Ascending aorta (tissue), 2 donors: ENCODE results near the gene RHOA. TPM values are rescaled to one million over a fixed set of nuclear protein-coding genes. Genes with fewer than 3 reads are reported as not detected.
"Not testable (repeated sequence)": the region's sequence is repeated elsewhere in the genome, so short reads cannot be mapped to it uniquely, and the experiment has no call there.

ENCODE experiments used
- DNase-seq, 2 donors: peaks; one replicate each; pipeline ENCODE4 v3.0.0-alpha.2; 2019; ENCODE audit warnings: low spot score in 2 of 2
- H3K27ac ChIP-seq, 2 donors: fragments of 200-600 bp; sonication (generic); one replicate each; pipeline ENCODE4 v1.5.1; 2016 to 2017; ENCODE audit warnings: mild to moderate bottlenecking in 1 of 2
- H3K27me3 ChIP-seq: fragments of 200-600 bp; sonication (generic); one replicate; pipeline ENCODE4 v1.5.1; 2017
- H3K36me3 ChIP-seq, 2 donors: fragments of 200-600 bp; sonication (generic); one replicate each; pipeline ENCODE4 v1.5.1; 2016
- H3K4me1 ChIP-seq, 2 donors: fragments of 200-600 bp; sonication (generic); one replicate each; pipeline ENCODE4 v1.5.1; 2016 to 2017; ENCODE audit warnings: mild to moderate bottlenecking in 1 of 2
- H3K4me3 ChIP-seq, 2 donors: fragments of 200-600 bp; sonication (generic); one replicate each; pipeline ENCODE4 v1.5.1; 2016 to 2017; ENCODE audit warnings: mild to moderate bottlenecking in 1 of 2
- H3K9me3 ChIP-seq, 2 donors: fragments of 200-600 bp; sonication (generic); one replicate each; pipeline ENCODE4 v1.5.1; 2016
- CTCF ChIP-seq, 3 experiments: fragments of 200-600 bp in 2 of 3; fragments of 450-650 bp in 1 of 3; sonication (generic) in 2 of 3; IDR thresholded peaks; one replicate each; pipeline ENCODE4 v1.5.1; 2016 to 2019; ENCODE audit warnings: antibody characterized with exemption in 3 of 3, mild to moderate bottlenecking in 1 of 3, moderate library complexity in 1 of 3
- intact Hi-C: fragments of 100-400 bp; cut with DNase I; formaldehyde crosslinking; loops from one replicate; pipeline ENCODE4 v1.15.1; 2023
- total RNA-seq: library from RNA; depleted of rRNA; stranded (reverse); fragments of >200 nt; gene quantifications from one replicate; pipeline ENCODE4 v1.1.0, GENCODE V29; 2016

Gene RHOA
- total RNA-seq, 1 donor from 2014 or later = 426 TPM

GRCh38 chr3:49351521-49352011 lies 60.2 kb downstream of the RHOA start:
- no peak for TF ChIP-seq CTCF (IDR thresholded peaks at IDR 0.05)
- H3K9me3 ChIP-seq = no peaks in the 10 kb centered on the region
- H3K4me1 ChIP-seq = peaks cover 0 to 13% of the 10 kb centered on the region in 2 donors
- no peak for DNase-seq
- no peak overlapping the region for H3K4me3 ChIP-seq
- intact Hi-C loops = no loop called here
- H3K36me3 ChIP-seq = peaks cover 5 to 6% of the 10 kb centered on the region in 2 donors
- H3K27ac ChIP-seq = peak overlapping the region; percentile 55 to 73
- H3K27me3 ChIP-seq = no peaks in the 10 kb centered on the region

GRCh38 chr3:49349348-49350114 lies 62.2 kb downstream of the RHOA start:
- no peak for DNase-seq

GRCh38 chr3:49348361-49348760 lies 63.4 kb downstream of the RHOA start:
- H3K36me3 ChIP-seq, H3K4me3 ChIP-seq, DNase-seq, H3K9me3 ChIP-seq, H3K27me3 ChIP-seq, intact Hi-C loops: not testable (repeated sequence)
- Histone ChIP-seq H3K27ac (peak overlapping the region in 1 of 2 donors; percentile 73), H3K4me1 (peaks cover 0 to 14% of the 10 kb centered on the region in 2 donors)

More at GRCh38 chr3:49349348-49350114, 62.2 kb downstream of the RHOA start:
- Histone ChIP-seq H3K27ac (no peak overlapping the region), H3K9me3 (no peaks in the 10 kb centered on the region), H3K36me3 (no peaks in the 10 kb centered on the region), H3K4me3 (no peak overlapping the region), H3K4me1 (peaks cover 0 to 14% of the 10 kb centered on the region in 2 donors), H3K27me3 (no peaks in the 10 kb centered on the region)
- TF ChIP-seq CTCF (IDR thresholded peaks at IDR 0.05) = no peak
- intact Hi-C loops = no loop called here

GRCh38 chr3:49346797-49347251 lies 65.0 kb downstream of the RHOA start:
- DNase-seq = no peak
- no peaks in the 10 kb centered on the region for H3K36me3 ChIP-seq
- H3K4me1 ChIP-seq = peaks cover 0 to 14% of the 10 kb centered on the region in 2 donors
- intact Hi-C loops = no loop called here
- H3K27me3 ChIP-seq = no peaks in the 10 kb centered on the region
- H3K27ac ChIP-seq = peak overlapping the region; percentile 73 to 77
- TF ChIP-seq CTCF (IDR thresholded peaks at IDR 0.05) = no peak
- H3K4me3 ChIP-seq = no peak overlapping the region
- H3K9me3 ChIP-seq = no peaks in the 10 kb centered on the region

GRCh38 chr3:49343163-49343562 lies 68.6 kb downstream of the RHOA start:
- Histone ChIP-seq H3K4me3 (no peak overlapping the region), H3K27me3 (no peaks in the 10 kb centered on the region), H3K36me3 (no peaks in the 10 kb centered on the region), H3K9me3 (no peaks in the 10 kb centered on the region), H3K4me1 (peaks cover 4 to 22% of the 10 kb centered on the region in 2 donors), H3K27ac (peak overlapping the region; percentile 46 to 77)
- intact Hi-C loops = loop anchor here (5.0 kb wide), 1 partner anchor 69 kb away; the partner anchor contains the start of genes RHOA and TCTA
- DNase-seq = no peak
- no peak for TF ChIP-seq CTCF (IDR thresholded peaks at IDR 0.05)

GRCh38 chr3:49341996-49342395 lies 69.8 kb downstream of the RHOA start:
- H3K4me1 ChIP-seq = peaks cover 4 to 22% of the 10 kb centered on the region in 2 donors
- H3K4me3 ChIP-seq = no peak overlapping the region
- intact Hi-C loops = loop anchor here (5.0 kb wide), 1 partner anchor 70 kb away; the partner anchor contains the start of genes RHOA and TCTA
- no peak for TF ChIP-seq CTCF (IDR thresholded peaks at IDR 0.05)
- H3K9me3 ChIP-seq = no peaks in the 10 kb centered on the region
- DNase-seq = no peak
- peaks cover 0 to 3% of the 10 kb centered on the region in 2 donors for H3K36me3 ChIP-seq
- H3K27me3 ChIP-seq = no peaks in the 10 kb centered on the region
- peak overlapping the region; percentile 46 to 52 for H3K27ac ChIP-seq
